Colonic mucosa (tissue), 4 donors: Measurements from ENCODE around the gene UBTD1. TPM values are rescaled to one million over a fixed set of nuclear protein-coding genes. Genes with fewer than 3 reads are reported as not detected.

Experiments
- DNase-seq: peaks from one replicate; pipeline ENCODE4 v3.0.0-alpha.2; 2020
- H3K27ac ChIP-seq: fragments of 200-600 bp; one replicate; pipeline ENCODE4 v1.8.0; 2021
- H3K27me3 ChIP-seq: fragments of 200-600 bp; one replicate; pipeline ENCODE4 v1.8.0; 2021
- H3K36me3 ChIP-seq: fragments of 200-600 bp; one replicate; pipeline ENCODE4 v1.8.0; 2021
- H3K4me1 ChIP-seq: fragments of 200-600 bp; one replicate; pipeline ENCODE4 v1.8.0; 2021; ENCODE audit warnings: mild to moderate bottlenecking
- H3K4me3 ChIP-seq: fragments of 200-600 bp; one replicate; pipeline ENCODE4 v1.8.0; 2021
- H3K9ac ChIP-seq, 2 donors: one replicate each; pipeline ENCODE4 v1.7.0; 2013; ENCODE audit warnings: control low read depth in 2 of 2, low read depth in 2 of 2, low read length in 2 of 2
- H3K9me3 ChIP-seq: fragments of 200-600 bp; one replicate; pipeline ENCODE4 v1.8.0; 2021
- CTCF ChIP-seq: fragments of 200-600 bp; IDR thresholded peaks from one replicate; pipeline ENCODE4 v1.8.0; 2022; ENCODE audit warnings: antibody characterized with exemption, mild to moderate bottlenecking
- intact Hi-C: fragments of 100-400 bp; cut with DNase I; formaldehyde crosslinking; loops from one replicate; pipeline ENCODE4 v1.14.1; 2022
- total RNA-seq, 2 donors: library from RNA; stranded (reverse); fragmentation: NEBNext Ultra II Directional in 1 of 2; extraction: Animal tissue kit (Norgen Biotek cat#: 25700) in 1 of 2; gene quantifications; one replicate each; pipeline ENCODE4 v1.2.1, GENCODE V29; 2021
- donor health status: healthy.
- donor health status: DM: no; HTN: no; CAD: no.
- donor health status: DM: no; HTN: no; CAD: no.

The UBTD1 gene
- total RNA-seq, 2 donors from 2014 or later, result 1.8 to 3.2 TPM

GRCh38 chr10:97600616-97601015 lies 101.9 kb downstream of the UBTD1 start:
- Histone ChIP-seq H3K27ac (no peak overlapping the region), H3K9ac (no peak overlapping the region), H3K36me3 (no peaks in the 10 kb centered on the region), H3K9me3 (no peaks in the 10 kb centered on the region), H3K27me3 (no peaks in the 10 kb centered on the region), H3K4me1 (no peaks in the 10 kb centered on the region), H3K4me3 (no peak overlapping the region)
- DNase-seq, result no peak
- intact Hi-C loops, result no loop called here
- no peak for TF ChIP-seq CTCF

DNA sequence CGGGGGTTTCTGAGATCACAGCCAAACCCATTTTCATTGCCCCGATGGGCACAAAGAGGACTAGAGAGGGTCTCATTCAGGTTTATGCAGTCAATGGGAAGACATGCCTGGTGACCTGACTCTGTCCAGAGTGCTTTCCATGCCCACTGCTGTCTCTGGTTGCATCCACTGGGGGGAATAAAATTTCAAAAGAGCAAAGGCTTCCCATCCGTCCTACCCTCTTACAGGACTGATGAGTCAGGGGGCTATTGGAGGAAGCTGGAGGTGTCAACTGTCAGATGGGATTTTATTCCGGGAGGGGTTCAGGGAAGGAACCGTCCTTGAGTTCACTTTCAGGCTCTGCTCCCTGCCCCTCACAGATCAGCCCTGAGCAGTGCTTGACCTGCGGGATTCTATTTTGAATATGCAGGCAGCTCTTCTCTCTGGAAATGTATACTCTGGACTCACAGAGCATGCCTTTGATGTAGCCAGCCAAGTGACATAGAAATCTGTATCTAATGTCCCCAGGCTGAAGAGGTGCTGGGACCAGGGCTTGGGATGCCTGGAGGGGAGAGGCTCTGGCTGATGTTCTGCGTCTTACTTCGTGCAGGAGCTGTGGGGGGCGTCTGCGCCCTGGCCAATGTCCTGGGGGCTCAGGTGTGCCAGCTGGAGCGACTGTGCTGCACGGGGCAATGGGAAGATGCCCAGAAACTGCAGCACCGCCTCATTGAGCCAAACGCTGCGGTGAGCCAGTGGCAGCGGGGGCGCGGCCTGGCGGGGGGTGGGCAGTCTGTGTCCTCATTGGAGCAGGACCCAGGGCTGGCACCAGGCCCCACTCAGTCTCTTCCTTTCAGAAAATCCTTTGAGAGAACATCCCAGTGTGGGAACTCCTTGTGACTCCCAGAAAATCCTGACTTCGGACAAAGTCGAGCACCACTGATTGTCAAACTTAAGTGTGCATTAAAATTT lies 102.8 kb downstream of the UBTD1 start:
- no peak overlapping the region for H3K27ac ChIP-seq
- intact Hi-C loops, result no loop called here
- H3K27me3 ChIP-seq, result no peaks in the 10 kb centered on the region
- H3K9me3 ChIP-seq, result no peaks in the 10 kb centered on the region
- no peaks in the 10 kb centered on the region for H3K4me1 ChIP-seq
- no peak overlapping the region for H3K4me3 ChIP-seq
- no peak overlapping the region for H3K9ac ChIP-seq
- DNase-seq, result no peak
- no peak for TF ChIP-seq CTCF
- H3K36me3 ChIP-seq, result no peaks in the 10 kb centered on the region

- no peak for DNase-seq
- Histone ChIP-seq H3K27me3 (no peaks in the 10 kb centered on the region), H3K4me1 (no peaks in the 10 kb centered on the region), H3K9ac (no peak overlapping the region), H3K9me3 (no peaks in the 10 kb centered on the region), H3K36me3 (no peaks in the 10 kb centered on the region), H3K27ac (no peak overlapping the region), H3K4me3 (no peak overlapping the region)
- intact Hi-C loops, result no loop called here
- TF ChIP-seq CTCF, result no peak
Measured at GRCh38 chr10:97607095-97607636, 108.4 kb downstream of the UBTD1 start.

DNA sequence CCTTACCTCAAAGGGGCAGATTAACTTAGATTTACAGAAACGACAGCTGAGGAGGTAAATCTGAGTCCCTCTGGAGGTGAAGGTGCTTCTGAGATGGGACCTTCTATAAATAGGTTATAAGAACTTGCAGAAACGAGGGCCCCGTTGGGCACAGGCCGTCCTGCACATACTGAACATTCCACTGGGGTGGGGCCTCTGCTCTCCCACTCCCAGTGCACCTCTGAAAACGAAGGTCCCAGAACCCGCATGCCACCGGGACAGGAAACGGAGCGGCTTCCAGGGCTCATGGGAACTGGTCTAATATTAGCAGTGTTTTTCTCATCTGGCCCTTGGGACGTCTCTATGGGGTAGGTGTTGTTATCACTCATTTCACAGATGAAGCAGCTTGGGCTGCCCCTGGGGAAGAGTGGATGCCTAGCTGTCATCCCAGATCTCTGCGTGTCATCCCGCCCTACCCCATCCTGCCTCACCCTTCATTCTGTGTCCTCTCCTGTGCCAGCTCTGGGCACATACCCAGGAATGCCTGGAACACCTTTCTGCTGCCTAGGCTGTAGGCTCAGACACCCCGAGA lies 110.4 kb downstream of the UBTD1 start:
- intact Hi-C loops, result no loop called here
- Histone ChIP-seq H3K36me3 (no peaks in the 10 kb centered on the region), H3K9ac (no peak overlapping the region), H3K9me3 (no peaks in the 10 kb centered on the region), H3K4me1 (no peaks in the 10 kb centered on the region), H3K4me3 (no peak overlapping the region), H3K27ac (no peak overlapping the region), H3K27me3 (no peaks in the 10 kb centered on the region)
- TF ChIP-seq CTCF, result no peak
- DNase-seq, result no peak

DNA sequence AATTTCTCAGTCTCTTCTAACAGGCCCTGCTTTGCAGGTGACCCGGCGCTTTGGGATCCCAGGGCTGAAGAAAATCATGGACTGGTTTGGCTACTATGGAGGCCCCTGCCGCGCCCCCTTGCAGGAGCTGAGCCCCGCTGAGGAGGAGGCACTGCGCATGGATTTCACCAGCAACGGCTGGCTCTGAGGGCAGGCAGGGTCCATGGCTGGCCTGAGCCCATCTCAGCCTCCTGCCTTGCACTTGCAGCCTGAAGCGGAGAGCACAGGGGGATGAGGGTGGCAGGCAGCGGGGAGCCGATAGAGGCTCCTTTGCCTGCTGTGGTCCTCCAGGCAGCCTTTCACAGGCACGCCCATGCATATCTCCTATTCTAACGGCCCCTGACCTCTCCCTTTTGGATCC lies 112.7 kb downstream of the UBTD1 start:
- no peak for DNase-seq
- intact Hi-C loops, result loop anchor here (5.0 kb wide), 1 partner anchor 39 kb away; the partner anchor contains the start of gene ANKRD2
- Histone ChIP-seq H3K4me3 (no peak overlapping the region), H3K9me3 (no peaks in the 10 kb centered on the region), H3K36me3 (no peaks in the 10 kb centered on the region), H3K9ac (no peak overlapping the region), H3K27ac (no peak overlapping the region), H3K27me3 (no peaks in the 10 kb centered on the region), H3K4me1 (no peaks in the 10 kb centered on the region)
- no peak for TF ChIP-seq CTCF
